Spleen (tissue), 7 donors: ENCODE results near the gene KLHL41.

ENCODE experiments used
- POLR2A ChIP-seq, 3 donors: fragments of 450-650 bp; IDR thresholded peaks; one replicate each; pipeline ENCODE4 v1.5.1; 2017; ENCODE audit warnings: antibody characterized with exemption in 3 of 3, mild to moderate bottlenecking in 1 of 3
- TF ChIP-seq, protein P1 (sequence below), 11 experiments: fragments of 200-600 bp in 7 of 11; fragments of 450-650 bp in 4 of 11; sonication (generic) in 4 of 11; IDR thresholded peaks in 8 of 11; conservative IDR thresholded peaks in 3 of 11; 1 replicate in 7 of 11; 2 replicates in 4 of 11; pipeline versions ENCODE4 v1.4.0 to v1.8.0; 2016 to 2021; ENCODE audit warnings: antibody characterized with exemption in 11 of 11, inconsistent platforms in 4 of 11, mild to moderate bottlenecking in 1 of 11
- donor health status: DM: no; HTN: no; CAD: no; lungs with moderate emphysema.
- donor health status: DM: no; HTN: no; CAD: no.
- donor health status: DM: no; HTN: no; CAD: no.

DNA sequence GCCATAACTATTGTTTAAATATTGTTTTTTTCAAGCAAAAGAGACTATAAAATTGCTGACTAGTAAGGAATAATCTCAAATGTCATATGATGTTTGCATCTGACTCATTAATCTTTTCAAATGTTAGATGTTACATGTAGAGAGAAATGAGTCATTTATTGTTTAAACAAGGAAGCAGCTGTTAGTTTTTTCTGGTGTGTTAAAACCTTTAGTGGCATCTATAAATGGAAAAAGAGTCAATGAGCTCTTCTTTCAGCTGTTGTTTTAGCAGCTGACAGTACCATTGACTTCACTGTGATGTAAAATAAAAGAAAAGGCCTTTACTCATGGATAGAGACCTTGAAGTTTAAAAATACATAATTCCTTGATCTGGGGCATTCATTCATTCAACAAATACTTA lies 1.8 kb upstream of the KLHL41 start:
- no peak for TF ChIP-seq POLR2A (IDR thresholded peaks at IDR 0.05)
- TF ChIP-seq, protein P1, sequence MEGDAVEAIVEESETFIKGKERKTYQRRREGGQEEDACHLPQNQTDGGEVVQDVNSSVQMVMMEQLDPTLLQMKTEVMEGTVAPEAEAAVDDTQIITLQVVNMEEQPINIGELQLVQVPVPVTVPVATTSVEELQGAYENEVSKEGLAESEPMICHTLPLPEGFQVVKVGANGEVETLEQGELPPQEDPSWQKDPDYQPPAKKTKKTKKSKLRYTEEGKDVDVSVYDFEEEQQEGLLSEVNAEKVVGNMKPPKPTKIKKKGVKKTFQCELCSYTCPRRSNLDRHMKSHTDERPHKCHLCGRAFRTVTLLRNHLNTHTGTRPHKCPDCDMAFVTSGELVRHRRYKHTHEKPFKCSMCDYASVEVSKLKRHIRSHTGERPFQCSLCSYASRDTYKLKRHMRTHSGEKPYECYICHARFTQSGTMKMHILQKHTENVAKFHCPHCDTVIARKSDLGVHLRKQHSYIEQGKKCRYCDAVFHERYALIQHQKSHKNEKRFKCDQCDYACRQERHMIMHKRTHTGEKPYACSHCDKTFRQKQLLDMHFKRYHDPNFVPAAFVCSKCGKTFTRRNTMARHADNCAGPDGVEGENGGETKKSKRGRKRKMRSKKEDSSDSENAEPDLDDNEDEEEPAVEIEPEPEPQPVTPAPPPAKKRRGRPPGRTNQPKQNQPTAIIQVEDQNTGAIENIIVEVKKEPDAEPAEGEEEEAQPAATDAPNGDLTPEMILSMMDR (IDR thresholded peaks at IDR 0.05 in 8 of 11, conservative IDR thresholded peaks at IDR 0.05 in 3 of 11) = no peak
